Activated CD4-positive, alpha-beta T cell treated with anti-CD3 and anti-CD28 coated beads, Interleukin-10, Interleukin-2, amounts not matched to agents 100 ng/mL and 50 ng/mL, durations not matched to agents 16 hours and 8 hours (primary cell): Measurements from ENCODE around the gene ADISSP.
"Not testable (repeated sequence)": the region's sequence is repeated elsewhere in the genome, so short reads cannot be mapped to it uniquely, and the experiment has no call there.

Source experiments
- DNase-seq: peaks from one replicate; pipeline ENCODE4 v3.0.0-alpha.2; 2020

Gene ADISSP

DNA sequence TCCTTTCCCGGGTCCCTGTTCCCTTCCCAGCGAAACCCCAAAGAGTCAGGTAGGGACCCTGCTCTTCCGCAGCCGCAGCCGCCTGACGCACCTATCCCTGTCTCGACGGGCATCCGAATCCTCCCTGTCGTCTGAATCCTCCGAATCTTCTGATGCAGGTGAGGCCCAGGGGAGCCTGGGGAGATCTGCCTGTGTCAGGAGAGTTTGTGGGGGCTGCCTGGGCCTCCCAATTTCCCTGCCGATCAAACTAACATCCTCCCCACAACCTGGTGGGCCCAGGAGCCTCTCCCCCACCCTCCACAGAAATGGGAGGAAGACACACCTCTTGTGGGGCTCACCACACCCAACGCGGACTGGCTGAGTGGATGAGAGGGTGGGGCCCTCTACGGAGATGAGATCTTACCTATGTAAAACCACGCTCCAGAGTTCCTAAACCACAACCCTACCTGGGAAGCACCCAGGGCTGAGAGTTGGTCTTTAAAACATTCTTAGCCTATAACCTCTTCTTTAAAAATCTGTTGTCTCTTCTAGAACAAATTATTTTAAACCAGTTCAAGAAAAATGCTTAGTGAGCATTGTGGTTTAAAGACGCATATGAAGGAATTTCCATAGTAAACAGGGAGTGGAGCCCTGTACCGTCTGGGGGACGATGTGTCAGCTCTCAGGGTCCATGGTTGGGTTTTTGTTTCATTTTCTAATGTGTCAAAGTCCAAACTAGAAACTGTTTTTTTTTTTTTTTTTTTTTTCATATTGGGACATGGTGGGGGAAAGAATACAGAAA, 30.2 kb upstream of the ADISSP start:
- DNase-seq, result peak; percentile 71

DNA sequence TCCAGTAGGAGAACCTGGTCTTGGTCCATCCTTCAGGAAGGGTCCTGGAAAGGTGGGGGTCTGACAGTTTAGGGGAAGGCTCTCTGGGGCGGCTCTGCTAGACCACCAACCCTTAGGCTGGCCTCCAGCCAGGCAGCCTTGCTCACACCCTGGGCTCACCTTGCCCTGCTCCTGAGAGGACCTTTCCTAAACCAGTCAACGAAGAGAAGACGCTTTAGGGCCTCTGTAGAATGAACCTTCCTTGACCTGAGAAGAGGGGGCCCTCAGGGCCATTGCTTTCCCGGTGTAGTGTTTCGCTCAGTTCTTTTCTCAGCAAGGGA, 29.6 kb upstream of the ADISSP start:
- DNase-seq, result no peak

DNA sequence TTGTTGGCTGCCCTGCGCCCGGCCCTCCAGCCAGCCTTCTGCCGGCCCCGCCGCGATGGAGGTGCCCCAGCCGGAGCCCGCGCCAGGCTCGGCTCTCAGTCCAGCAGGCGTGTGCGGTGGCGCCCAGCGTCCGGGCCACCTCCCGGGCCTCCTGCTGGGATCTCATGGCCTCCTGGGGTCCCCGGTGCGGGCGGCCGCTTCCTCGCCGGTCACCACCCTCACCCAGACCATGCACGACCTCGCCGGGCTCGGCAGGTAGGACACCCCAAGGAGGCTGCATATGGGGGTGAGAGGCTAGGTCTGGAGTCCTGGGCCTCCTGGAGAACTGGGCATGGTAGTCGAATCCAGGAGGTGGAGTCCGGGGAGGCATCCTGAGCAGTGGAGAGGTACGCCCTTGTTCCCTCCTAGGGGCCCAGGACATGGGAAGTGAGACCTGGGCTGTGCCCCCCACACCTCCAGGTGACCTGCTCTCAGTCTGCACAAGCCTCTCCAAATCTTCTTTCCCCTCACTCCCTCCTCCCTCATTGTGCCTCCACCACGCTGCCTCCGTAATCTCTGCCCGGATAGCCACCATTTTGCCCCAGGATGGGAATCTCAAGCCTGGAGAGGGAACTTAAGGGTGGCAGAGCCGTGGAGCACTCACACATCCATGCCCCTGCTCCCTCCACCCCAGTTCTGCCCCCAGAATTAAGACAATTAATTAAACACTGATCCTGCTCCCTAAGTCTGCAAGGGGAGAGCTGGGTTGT, 29.1 kb upstream of the ADISSP start:
- no peak for DNase-seq

DNA sequence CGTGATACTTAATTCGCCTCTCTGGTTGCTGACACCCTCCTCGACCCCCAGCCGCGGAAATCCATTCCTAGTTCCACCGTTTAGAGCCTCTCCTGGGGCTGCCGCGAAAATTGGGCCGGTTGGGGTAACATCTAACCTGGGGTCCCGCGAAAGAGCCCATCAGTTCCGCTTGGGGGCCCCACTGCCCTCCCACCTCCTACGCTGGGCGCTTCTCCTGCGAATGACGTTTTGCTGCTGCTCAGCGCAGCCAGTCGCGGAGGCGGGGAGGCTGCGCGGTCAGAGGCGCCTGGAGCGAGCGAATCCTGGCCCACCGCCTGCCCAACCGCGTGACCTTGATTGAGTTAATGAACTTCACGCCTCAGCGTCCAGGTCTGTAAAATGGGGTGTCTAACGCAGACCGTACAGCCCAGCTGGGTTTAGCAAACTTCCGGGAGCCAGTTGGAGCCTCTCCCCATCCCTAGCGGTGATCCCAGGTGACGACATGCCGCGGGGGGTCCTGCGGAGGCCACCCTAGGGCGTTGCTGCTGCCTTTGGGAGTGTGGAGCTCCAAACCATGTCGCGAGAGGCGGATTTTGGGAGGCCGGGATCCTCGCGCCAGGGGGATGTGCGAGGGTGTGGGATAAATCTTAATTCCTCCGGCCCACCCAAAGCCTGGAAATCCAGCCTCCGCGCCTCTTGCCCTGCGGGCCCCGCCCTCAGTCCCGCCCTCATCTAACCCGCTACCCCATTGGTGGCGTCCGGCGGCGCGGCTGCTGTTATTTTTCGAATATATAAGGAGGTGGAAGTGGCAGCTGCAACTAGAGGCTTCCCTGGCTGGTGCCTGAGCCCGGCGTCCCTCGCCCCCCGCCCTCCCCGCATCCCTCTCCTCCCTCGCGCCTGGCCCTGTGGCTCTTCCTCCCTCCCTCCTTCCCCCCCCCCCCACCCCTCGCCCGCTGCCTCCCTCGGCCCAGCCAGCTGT, 28.2 kb upstream of the ADISSP start, which contains the start of gene CDC25B:
CDC25B (plus strand) TSS at position 800 of the 958 bp plus-strand sequence. CDS start 222 bp downstream, outside the sequence.
- peak; percentile 95 for DNase-seq

DNA sequence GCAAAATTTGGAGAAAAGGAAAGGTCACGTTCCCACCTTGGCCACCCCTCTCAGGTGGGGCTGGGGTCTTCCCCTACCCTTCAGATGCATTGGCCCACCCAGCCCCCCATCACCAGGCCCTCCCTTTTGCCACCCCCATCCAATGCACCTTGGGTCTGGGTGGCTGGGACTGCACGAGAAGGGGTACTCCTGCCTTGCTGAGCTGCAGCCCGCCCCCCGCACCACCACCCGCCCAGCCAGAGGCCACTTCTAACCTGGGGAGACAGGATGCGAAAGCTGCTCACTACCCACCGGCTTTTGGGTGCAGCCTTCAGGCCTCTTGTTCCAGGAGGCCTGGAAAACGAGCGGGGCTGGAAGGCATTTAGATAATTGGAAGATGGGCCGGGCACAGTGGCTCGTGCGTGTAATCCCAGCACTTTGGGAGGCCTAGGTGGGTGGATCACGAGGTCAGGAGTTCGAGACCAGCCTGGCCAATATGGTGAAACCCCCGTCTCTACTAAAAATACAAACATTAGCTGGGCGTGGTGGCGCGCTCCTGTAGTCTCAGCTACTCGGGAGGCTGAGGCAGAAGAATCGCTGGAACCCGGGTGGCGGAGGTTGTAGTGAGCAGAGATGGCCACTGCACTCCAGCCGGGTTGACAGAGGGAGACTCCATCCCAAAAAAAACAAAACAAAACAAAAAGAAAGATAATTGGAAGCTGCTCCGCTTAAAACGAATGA, 27.3 kb upstream of the ADISSP start:
- DNase-seq, result no peak

DNA sequence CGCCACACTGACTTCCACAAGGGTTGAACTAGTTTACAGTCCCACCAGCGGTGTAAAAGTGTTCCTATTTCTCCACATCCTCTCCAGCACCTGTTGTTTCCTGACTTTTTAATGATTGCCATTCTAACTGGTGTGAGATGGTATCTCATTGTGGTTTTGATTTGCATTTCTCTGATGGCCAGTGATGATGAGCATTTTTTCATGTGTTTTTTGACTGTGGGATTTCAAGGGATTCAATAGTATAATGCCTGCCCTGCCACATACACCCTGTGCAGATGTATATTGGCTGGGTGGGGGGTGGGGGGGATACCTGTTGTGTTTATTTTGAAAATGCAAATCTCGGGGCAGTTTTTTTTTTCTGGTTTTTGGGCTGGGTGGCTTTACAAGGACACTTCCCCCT, 26.6 kb upstream of the ADISSP start:
- DNase-seq, result not testable (repeated sequence)

DNA sequence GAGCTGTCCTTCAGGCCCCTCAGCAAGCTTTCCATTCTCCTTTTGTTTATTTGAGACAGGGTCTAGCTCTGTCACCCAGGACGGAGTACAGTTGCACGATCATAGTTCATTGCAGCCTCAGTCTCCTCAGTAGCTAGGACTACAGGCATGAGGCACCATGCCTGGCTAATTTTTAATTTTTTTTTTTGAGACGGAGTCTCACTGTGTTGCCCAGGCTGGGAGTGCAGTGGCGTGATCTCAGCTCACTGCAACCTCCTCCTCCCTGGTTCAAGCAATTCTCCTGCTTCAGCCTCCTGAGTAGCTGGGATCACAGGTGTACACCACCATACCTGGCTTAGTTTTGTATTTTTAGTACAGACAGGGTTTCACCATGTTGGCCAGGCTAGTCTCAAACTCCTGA, 21.6 kb upstream of the ADISSP start:
- DNase-seq, result not testable (repeated sequence)

DNA sequence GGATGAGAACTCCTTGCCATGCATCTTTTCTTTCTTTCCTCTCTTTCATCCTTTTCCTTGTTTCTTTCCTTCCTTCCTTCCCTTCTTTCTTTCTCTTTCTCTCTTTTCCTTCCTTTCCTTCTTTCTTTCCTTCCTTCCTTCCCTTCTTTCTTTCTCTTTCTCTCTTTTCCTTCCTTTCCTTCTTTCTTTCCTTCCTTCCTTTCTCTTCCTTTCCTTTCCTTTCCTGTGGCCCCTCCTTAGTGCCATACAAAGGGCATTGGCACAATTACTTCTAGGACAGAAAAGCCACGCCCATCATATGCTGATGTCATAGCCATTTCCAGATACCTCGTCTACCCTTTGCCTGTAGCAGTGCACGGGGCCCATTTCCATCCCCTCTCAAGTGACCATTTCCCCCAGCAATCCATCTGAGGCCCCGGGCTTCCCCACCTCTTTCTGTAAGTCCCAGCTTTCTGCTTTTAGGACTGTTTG, 21.2 kb upstream of the ADISSP start:
- no peak for DNase-seq

DNA sequence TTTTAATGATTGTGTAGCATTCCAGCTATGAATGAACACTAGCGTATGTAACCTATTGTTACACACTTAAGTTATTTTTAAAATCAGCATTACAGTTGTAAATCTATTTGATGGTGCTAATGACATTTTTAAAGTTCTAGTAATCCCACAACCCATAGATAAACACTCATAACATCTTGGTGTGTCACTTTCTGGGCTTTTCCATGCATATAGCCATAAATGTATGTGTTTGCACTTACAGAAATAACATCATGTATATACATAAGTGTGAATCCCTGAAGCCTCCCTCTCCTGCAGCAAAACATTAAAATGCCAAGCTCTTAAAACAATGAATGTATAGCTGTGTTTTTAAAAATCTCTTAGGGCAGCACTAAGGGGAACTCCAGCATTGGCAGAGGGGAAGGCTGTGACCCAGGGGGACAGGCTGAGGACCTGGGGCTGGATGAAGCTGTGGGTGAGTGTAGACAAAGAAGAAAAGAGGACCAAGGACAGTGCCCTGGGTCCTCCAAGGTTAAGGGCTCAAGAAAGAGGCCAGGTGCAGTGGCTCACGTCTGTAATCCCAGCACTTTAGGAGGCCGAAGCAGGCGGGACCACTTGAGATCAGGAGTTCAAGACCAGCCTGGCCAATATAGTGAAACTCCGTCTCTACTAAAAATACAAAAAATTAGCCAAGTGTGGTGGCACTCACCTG, 19.9 kb upstream of the ADISSP start:
- DNase-seq, result no peak

DNA sequence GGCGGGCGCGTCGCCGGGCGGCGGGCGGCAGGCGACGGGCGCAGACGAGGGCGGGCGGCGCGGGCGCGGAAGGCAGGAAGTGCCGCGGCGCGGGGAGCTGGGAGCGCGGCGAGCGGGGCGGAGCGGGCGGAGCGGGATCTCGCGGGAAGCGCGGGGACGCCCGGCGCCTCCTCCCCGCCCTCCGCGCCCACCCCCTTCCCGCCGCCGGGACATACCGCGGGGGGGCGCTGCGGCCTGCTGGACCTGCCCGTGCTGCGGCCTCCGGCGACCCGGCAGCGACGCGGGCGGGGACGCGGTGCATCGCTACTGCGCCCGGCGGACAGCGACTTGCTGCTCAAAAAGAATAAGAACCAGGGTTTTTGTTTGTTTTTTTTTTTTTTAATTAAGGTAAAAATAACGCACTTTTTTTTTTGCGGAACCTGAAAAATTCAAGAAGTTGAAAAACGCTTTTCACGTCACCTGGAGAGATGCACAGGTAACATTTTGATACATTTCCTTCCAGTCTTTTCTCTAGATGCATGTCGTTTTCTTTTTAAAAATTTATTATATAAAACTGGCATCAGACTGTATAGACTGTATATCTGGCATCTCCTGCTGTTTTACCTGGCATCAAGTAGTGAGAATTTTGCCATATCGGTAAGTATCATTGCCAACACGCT, 19.2 kb upstream of the ADISSP start, which contains the start of gene CENPB:
CENPB (minus strand) TSS at position 76 of the 659 bp plus-strand sequence. CDS start 257 bp downstream, outside the sequence.
- DNase-seq, result peak; percentile 94

DNA sequence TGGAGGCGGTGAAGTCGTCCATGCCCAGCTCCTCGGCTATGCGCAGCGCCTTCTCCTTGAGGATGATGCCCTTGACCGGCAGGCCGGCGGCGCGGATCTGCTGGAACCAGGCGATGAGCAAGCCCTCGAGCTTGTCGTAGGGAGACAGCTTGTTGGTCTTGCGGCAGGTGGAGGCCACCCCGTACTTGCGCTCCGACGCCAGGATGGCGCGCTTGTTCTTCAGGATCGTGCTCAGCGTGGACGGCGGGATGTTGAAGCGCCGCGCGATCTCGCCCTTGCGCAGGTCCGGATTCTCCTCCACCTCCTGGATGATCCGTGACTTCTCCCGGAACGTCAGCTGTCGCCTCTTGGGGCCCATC, 18.6 kb upstream of the ADISSP start:
- DNase-seq, result peak; percentile 53

DNA sequence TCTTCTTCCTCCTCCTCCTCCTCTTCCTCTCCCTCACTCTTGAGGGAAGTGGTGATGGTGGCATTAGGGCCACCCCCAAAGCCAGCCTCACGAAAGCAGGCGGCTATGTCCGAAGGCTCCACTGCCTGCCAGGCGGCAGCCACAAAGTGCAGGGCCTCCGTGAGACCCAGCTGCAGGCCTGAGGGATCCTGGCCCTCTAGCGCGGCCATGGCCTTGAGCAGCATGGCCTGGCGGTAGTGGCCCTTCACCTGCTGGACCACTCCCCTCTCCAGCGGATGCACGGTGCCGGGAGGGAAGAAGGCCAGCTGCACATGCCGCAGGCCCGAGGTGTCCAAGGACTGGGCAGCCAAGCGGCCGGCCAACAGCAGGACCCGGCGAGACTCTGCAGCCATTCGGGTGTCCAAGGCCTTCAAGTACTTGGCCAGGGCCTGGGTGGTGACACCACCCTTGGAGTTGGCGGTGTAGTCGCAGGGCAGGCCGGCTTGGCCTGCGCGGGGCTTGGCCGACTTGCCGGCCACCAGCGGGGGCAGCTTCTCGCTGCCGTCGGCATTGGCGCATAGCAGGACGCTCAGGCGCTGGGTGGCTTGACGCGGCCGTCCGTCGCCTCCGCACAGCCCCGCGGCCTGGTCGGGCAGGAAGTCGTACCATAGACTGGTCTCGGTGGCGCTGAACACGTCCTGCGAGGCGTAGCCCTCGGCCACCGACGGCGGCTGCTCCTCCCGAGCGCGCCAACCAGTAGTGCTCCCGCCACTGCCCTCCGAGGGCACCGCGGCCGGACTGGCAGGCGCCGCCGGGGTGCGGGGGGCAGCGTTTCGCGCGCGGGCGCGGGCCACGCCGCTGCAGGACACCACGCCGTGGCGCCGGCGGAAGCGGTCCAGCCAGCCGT, 17.9 kb upstream of the ADISSP start:
- no peak for DNase-seq

DNA sequence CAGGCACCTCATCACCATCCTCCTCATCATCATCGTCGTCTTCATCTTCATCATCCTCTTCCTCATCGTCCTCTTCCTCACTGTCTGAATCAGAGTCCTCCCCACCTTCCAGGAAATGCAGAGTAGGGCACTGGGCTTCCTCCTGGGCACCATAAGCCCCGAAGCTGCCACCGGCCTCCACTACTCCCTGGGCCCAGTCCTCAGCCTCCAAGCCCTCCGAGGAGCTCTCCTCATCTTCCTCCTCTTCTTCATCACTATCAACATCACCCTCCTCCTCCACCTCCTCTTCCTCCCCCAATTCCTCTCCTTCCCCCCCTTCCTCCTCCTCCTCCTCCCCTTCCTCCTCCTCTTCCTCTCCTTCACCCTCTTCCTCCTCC, 17.3 kb upstream of the ADISSP start:
- no peak for DNase-seq

DNA sequence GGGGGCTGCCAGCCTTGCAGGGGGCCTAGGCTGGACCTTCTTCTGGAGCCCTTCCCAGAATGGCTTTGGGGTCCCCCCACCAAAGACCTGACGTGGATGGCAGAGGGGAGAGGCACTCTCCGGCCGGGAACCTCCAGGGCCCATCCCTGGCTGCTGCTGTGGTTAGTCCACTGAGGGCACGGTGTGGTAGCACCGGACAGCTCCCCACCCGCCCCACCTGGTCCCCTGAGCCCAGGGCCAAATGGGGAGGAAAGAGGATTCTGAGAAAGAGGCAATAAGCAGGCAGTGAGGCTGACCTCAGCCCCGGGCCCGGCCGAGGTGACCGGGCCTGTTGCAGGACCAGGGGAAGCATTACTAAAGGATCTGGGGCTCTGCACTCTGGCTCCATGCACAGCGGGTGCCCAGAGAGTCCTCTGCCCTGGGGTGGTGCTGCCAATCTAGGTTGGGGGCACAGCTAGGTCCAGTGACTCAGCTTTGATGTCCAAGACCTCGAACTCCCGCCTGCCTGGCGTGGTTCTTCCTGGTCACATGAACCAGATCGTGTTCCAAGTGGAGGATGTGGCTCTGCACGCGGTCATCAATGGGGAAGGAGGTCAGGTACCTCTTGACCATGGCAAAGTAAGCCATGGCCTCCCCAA, 16.8 kb upstream of the ADISSP start:
- DNase-seq, result no peak

DNA sequence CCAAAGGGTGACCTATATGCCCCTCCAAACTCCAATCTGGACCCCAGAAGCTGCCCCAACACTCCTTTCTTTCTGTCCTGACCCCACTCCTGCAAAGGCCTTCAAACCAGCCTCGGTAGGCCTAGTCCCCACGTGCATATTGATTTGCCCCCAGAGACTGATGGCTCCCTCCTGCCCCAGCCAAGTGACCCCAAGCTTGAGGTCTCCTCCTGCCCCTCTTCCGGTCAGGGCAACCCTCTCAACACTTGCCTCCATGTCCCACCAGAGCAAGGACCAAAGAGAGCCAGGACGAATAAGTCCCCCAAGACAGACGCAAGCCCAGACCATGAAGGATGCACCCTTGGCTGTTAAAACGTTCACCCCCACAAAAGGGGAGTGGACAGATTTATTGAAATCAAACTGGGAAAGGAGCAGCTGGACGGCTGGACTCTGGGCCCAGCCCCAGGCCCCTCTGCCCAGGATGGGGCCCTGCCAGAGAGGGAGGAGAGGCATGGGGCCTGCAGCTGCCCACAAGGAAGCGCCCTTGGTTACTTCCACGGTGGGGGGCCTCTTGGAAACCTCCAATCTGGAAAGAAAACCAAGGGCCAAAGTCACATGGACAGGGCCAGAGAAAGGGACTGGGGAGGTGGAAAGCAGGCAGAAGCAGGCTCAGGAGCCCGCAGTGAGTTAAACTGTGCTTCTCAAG, 16.1 kb upstream of the ADISSP start:
- DNase-seq, result no peak

DNA sequence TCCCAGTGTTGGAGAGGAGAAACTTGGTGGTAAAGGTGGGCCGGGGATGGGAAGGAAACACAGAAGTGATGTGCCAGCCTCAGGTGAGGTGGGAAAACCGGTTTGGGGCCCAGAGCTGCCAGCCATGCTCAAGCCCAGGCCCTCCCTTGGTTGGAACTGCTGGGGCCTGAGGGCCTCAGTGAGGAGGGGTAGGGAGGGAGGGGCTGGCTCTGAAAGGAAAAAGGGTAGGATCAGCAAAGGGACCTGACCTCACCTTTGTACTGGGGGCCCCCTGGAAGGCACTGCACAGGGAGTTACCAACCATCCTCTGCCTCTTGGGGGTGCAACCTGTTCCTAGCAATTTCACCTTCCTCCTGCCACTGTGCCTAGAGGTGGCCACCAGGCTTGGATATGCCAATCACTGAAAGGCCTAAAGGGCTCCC, 15.5 kb upstream of the ADISSP start:
- DNase-seq, result no peak

DNA sequence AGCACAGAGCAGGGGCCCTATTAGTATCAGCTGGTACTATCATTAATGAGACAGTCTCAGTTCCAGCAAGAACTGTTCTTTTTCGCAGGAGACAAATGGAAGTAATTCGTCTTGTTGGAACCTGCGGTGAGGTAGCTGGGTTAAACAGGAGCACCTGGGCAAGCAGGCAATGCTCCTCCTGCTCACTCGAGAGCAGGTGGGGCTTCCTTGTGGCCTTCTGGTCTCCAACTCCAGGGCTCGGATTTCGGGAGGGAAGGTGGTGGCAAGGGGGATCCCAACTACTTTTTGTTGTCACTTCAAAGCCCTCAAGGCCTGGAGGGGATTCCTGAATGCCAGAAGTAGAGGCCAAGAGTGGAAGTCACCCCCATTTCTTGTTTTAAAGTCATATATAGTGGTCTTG, 15.0 kb upstream of the ADISSP start:
- DNase-seq, result no peak

DNA sequence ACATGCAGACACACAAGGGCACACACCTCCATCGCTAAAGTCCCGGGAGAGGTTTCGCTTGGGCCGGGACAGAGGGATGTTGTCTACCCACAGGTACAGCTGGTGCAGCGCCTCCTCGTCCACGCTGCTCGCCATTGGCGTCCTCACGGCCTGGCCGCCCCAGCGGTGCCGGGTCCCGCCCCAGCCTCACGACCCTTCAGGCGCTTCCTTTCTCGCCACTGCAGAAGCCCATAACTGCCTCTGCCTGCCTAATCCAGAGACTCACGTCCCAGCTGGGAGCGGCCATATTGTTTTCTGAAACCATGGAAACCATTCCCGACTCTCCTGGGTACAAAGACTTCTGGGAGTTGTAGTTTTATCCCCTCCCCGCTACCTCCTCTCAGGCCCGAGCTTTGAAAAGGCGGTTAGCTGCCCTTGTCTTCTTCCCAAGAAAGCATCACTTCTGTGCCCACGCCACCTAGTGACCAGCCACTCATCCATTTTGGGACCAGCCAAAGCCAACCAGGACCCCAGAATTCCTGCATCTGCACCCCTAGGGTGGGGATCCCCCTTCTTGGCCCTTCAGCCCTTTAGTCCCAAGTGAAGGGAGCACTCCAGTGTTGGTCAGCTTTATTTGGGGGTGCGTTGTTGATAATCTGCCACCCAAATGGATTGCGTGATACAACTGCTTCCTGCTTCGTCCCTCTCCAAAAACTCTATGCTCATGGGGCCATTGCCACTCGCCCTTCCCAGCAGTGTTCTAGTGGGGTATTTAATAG, 13.8 kb upstream of the ADISSP start, which contains the start of gene SPEF1:
SPEF1 (minus strand) TSS at position 296 of the 758 bp plus-strand sequence; CDS start at position 135, 161 bp downstream.
- peak; percentile 77 for DNase-seq
